PC-9 (cell line): ENCODE results near the gene NCBP2. TPM values are rescaled to one million over a fixed set of nuclear protein-coding genes. Genes with fewer than 3 reads are reported as not detected.
A peak's percentile ranks its signal among the peaks of the same experiment; 100 is the strongest.
"Not testable (repeated sequence)": the region's sequence is repeated elsewhere in the genome, so short reads cannot be mapped to it uniquely, and the experiment has no call there.

Source experiments
- BruUV-seq: library from RNA; stranded (reverse); fragments of 400-500 nt; replicated peaks from 2 replicates; lab custom pipeline; 2021; lab: Mats Ljungman, UMichigan
- CTCF ChIA-PET: fragments of 300-600 bp; sonication (Branson Sonifier 250); formaldehyde crosslinking; loops from one replicate; lab custom pipeline; 2022; ENCODE audit warnings: antibody characterized with exemption; lab: Charles Lee
- POLR2A ChIA-PET: fragments of 300-600 bp; sonication (Branson Sonifier 250); formaldehyde crosslinking; loops from one replicate; lab custom pipeline; 2022; ENCODE audit warnings: antibody characterized with exemption; ENCODE audit not compliant: unreplicated experiment; lab: Charles Lee
- DNase-seq, 2 experiments: peaks; one replicate each; pipeline versions ENCODE4 v3.0.0 to v3.0.0-alpha.2; 2015 to 2022; ENCODE audit warnings: mixed read lengths in 1 of 2
- H2AFZ ChIP-seq: fragments of 200-600 bp; sonication (generic); 2 replicates; pipeline ENCODE4 v1.8.1; 2017; ENCODE audit warnings: antibody characterized with exemption
- H3F3A ChIP-seq: fragments of 200-600 bp; sonication (generic); 2 replicates; pipeline ENCODE4 v1.8.1; 2017; ENCODE audit warnings: antibody characterized with exemption, mild to moderate bottlenecking, low read depth; ENCODE audit not compliant: insufficient read depth
- H3K27ac ChIP-seq: fragments of 200-600 bp; sonication (generic); 2 replicates; pipeline ENCODE4 v1.6.1; 2016; ENCODE audit warnings: mixed run types
- H3K27me3 ChIP-seq: fragments of 200-600 bp; sonication (generic); 2 replicates; pipeline ENCODE4 v1.6.1; 2016; ENCODE audit warnings: low read depth, mixed run types; ENCODE audit not compliant: insufficient read depth
- H3K36me3 ChIP-seq: fragments of 200-600 bp; sonication (generic); 2 replicates; pipeline ENCODE4 v1.6.1; 2016; ENCODE audit warnings: low read depth, mixed run types
- H3K4me1 ChIP-seq: fragments of 200-600 bp; sonication (generic); replicated peaks from 2 replicates; pipeline ENCODE4 v1.6.1; 2016; ENCODE audit warnings: mixed run types; ENCODE audit not compliant: insufficient read depth
- H3K4me2 ChIP-seq: fragments of 200-600 bp; sonication (generic); 2 replicates; pipeline ENCODE4 v1.6.1; 2017; ENCODE audit warnings: mixed run types
- H3K4me3 ChIP-seq: fragments of 200-600 bp; sonication (generic); 2 replicates; pipeline ENCODE4 v1.6.1; 2016; ENCODE audit warnings: mixed run types
- H3K79me2 ChIP-seq: fragments of 200-600 bp; sonication (generic); 2 replicates; pipeline ENCODE4 v1.6.1; 2017; ENCODE audit warnings: low read depth, mixed run types
- H3K9me2 ChIP-seq: fragments of 200-600 bp; sonication (generic); 2 replicates; pipeline ENCODE4 v1.8.1; 2017; ENCODE audit warnings: mild to moderate bottlenecking; ENCODE audit not compliant: insufficient read depth
- H3K9me3 ChIP-seq: fragments of 200-600 bp; sonication (generic); 2 replicates; pipeline ENCODE4 v1.8.1; 2016; ENCODE audit warnings: low read depth; ENCODE audit not compliant: insufficient read depth
- H4K20me1 ChIP-seq: fragments of 200-600 bp; sonication (generic); 2 replicates; pipeline ENCODE4 v1.8.1; 2017; ENCODE audit not compliant: insufficient read depth
- EZH2 ChIP-seq: fragments of 200-600 bp; sonication (generic); IDR thresholded peaks from 2 replicates; pipeline ENCODE4 v1.8.0; 2017; ENCODE audit warnings: antibody characterized with exemption, low read depth
- intact Hi-C: fragments of 100-400 bp; cut with micrococcal nuclease; formaldehyde crosslinking; loops from one replicate; pipeline ENCODE4 v1.10.0; 2022; ENCODE audit not compliant: unreplicated experiment
- total RNA-seq: library from RNA; stranded (reverse); gene quantifications from 2 replicates; pipeline ENCODE4 v1.2.3, GENCODE V29; 2021
- TF ChIP-seq, protein P1 (sequence below): fragments of 200-600 bp; sonication (generic); conservative IDR thresholded peaks from 2 replicates; pipeline ENCODE4 v1.6.1; 2017; ENCODE audit warnings: mixed run types, antibody characterized with exemption, mild to moderate bottlenecking, moderate library complexity

The NCBP2 gene
- total RNA-seq, 1 experiment from 2014 or later, result 91.8 TPM

DNA sequence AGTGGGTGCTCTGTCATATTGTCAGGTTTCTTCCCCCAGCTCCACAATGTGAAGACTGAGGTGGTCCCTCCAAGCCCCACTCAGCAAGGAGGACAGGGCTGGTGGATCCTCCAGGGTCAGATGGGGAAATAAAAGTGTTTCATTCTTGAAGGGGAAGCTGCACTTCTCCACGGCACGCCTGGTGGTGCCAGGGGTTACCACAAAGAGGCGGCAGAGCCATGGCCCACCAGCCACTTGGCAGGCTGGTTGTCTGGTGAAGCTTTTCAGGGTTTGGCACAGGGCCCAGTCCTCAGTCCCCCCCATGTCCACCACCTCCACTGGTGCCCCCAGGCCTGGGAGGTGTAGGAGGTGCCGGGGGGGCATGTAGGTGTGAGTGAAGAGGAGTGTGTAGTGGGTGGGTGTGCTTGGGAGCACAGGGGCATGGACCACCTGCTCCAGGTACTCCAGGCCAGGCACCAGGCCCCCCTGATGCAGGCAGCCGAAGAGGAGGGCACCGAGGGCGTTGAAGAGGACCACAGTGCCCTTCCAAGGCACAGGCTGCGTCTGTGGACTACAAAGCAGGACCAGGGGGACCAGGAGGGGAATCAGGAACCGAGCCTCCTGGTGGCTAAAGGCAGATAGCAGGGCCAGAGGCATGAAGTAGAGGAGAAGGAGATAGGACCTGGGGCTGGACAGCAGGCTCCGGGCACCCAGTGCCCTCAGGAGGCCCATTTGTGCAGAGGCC, 5.0 kb upstream of the NCBP2 start:
- H3K27ac ChIP-seq, result no peak overlapping the region
- H3K9me2 ChIP-seq, result no peaks in the 10 kb centered on the region
- intact Hi-C loops, result loop anchor here (10.0 kb wide), 3 partner anchors 112 to 422 kb away; no protein-coding TSS in a partner anchor
- DNase-seq, result no peak
- peaks cover 11% of the 10 kb centered on the region for H3F3A ChIP-seq
- BruUV-seq, result no TSS peak
- H3K4me3 ChIP-seq, result no peak overlapping the region
- no peaks in the 10 kb centered on the region for H3K36me3 ChIP-seq
- no peak overlapping the region for H3K4me2 ChIP-seq
- H3K4me1 ChIP-seq, result peaks cover 8% of the 10 kb centered on the region; the same call in 1 of the 2 replicates
- TF ChIP-seq, protein P1, sequence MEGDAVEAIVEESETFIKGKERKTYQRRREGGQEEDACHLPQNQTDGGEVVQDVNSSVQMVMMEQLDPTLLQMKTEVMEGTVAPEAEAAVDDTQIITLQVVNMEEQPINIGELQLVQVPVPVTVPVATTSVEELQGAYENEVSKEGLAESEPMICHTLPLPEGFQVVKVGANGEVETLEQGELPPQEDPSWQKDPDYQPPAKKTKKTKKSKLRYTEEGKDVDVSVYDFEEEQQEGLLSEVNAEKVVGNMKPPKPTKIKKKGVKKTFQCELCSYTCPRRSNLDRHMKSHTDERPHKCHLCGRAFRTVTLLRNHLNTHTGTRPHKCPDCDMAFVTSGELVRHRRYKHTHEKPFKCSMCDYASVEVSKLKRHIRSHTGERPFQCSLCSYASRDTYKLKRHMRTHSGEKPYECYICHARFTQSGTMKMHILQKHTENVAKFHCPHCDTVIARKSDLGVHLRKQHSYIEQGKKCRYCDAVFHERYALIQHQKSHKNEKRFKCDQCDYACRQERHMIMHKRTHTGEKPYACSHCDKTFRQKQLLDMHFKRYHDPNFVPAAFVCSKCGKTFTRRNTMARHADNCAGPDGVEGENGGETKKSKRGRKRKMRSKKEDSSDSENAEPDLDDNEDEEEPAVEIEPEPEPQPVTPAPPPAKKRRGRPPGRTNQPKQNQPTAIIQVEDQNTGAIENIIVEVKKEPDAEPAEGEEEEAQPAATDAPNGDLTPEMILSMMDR, result no peak; the same call in 1 of the 2 replicates
- no peak for TF ChIP-seq EZH2
- no peaks in the 10 kb centered on the region for H4K20me1 ChIP-seq
- ChIA-PET POLR2A (no interaction called here), CTCF (no interaction called here)
- no peak overlapping the region for H2AFZ ChIP-seq
- H3K9me3 ChIP-seq, result no peaks in the 10 kb centered on the region
- peaks cover 25% of the 10 kb centered on the region for H3K79me2 ChIP-seq
- H3K27me3 ChIP-seq, result no peaks in the 10 kb centered on the region

DNA sequence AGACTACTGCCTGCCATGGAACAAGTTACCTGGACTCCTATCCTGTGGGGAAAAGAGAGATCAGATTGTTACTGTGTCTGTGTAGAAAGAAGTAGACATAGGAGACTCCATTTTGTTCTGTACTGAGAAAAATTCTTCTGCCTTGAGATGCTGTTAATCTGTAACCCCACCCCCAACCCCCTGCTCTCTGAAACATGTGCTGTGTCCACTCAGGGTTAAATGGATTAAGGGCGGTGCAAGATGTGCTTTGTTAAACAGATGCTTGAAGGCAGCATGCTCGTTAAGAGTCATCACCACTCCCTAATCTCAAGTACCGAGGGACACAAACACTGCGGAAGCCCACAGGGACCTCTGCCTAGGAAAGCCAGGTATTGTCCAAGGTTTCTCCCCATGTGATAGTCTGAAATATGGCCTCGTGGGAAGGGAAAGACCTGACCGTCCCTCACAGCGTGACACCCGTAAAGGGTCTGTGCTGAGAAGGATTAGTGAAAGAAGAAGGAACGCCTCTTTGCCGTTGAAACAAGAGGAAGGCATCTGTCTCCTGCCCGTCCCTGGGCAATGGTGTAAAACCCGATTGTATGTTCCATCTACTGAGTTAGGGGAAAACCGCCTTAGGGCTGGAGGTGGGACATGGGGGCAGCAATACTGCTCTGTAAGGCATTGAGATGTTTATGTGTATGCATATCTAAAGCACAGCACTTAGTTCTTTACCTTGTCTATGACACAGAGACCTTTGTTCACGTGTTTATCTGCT, 1.9 kb upstream of the NCBP2 start:
- DNase-seq, H3K27ac ChIP-seq, H2AFZ ChIP-seq, H3K27me3 ChIP-seq, POLR2A ChIA-PET, H3K36me3 ChIP-seq, BruUV-seq, CTCF ChIA-PET, H3K9me3 ChIP-seq, H3K9me2 ChIP-seq: not testable (repeated sequence)
- Histone ChIP-seq H4K20me1 (peaks cover 13% of the 10 kb centered on the region), H3F3A (peaks cover 32% of the 10 kb centered on the region), H3K4me3 (peak overlapping the region; percentile 92), H3K4me2 (peak overlapping the region; percentile 88), H3K4me1 (peaks cover 20% of the 10 kb centered on the region), H3K79me2 (peaks cover 56% of the 10 kb centered on the region)
- intact Hi-C loops, result loop anchor here (5.0 to 10.0 kb wide), 5 partner anchors 77 to 419 kb away; partner anchors contain the start of genes CEP19, PIGX and SENP5

DNA sequence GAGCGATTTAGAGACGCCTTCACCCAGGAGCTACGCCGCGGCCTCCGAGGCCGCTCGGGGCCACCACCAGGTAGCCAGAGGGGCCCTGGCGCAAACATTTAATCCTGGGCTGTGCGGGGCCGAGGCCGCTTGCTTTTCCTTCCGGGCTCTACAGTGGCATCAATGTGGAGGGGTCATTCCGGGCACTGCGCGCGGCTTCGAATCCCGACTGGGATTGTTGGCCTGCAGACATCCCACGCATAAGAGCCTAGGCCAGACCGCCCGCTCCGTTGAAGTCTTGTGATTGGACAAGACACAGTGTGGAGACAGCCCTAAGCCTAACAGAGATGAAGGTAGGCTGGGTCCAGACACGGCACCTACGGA, 568 bp upstream of the NCBP2 start:
- H3F3A ChIP-seq, result peaks cover 42% of the 10 kb centered on the region
- H3K27ac ChIP-seq, result 0 out of 2 replicates have a peak overlapping the region, but pooled peaks have one; percentile 10
- ChIA-PET CTCF (interaction anchor here (0.6 to 1.7 kb wide), 4 partner anchors 157 to 675 kb away, joined by 3 to 5 read pairs (median 4); no protein-coding TSS in a partner anchor), POLR2A (interaction anchor here (0.6 kb wide), 2 partner anchors 9 to 374 kb away, joined by 3 to 9 read pairs; partner anchors contain the start of genes FBXO45 and WDR53)
- TF ChIP-seq EZH2, result no peak
- TF ChIP-seq, protein P1, result no peak
- H2AFZ ChIP-seq, result peak overlapping the region; percentile 78
- H3K4me2 ChIP-seq, result peak overlapping the region; percentile 88
- peaks cover 20% of the 10 kb centered on the region for H3K4me1 ChIP-seq
- peaks cover 21% of the 10 kb centered on the region for H3K36me3 ChIP-seq
- no peaks in the 10 kb centered on the region for H3K9me2 ChIP-seq
- H3K4me3 ChIP-seq, result peak overlapping the region; percentile 92
- H3K9me3 ChIP-seq, result no peaks in the 10 kb centered on the region
- peaks cover 13% of the 10 kb centered on the region for H4K20me1 ChIP-seq
- no peak for DNase-seq
- H3K27me3 ChIP-seq, result no peaks in the 10 kb centered on the region
- peaks cover 64% of the 10 kb centered on the region for H3K79me2 ChIP-seq
- BruUV-seq, result TSS peak; percentile 85
- intact Hi-C loops, result loop anchor here (1.0 to 10.0 kb wide), 7 partner anchors 76 to 418 kb away; partner anchors contain the start of genes CEP19, FBXO45, PIGX and SENP5
